Type B pancreatic cell (in vitro differentiated cells): ENCODE data around the gene PYGB. TPM values are rescaled to one million over a fixed set of nuclear protein-coding genes. Genes with fewer than 3 reads are reported as not detected.

Source experiments
- DNase-seq: peaks from one replicate; pipeline ENCODE4 v3.0.0; 2021; ENCODE audit warnings: mixed read lengths; ENCODE audit not compliant: unreplicated experiment; ENCODE audit errors: extremely low spot score
- H3K27ac Mint-ChIP-seq: 2 replicates; pipeline ENCODE4 v1.8.0; 2021; ENCODE audit warnings: mild to moderate bottlenecking, mixed read lengths
- H3K27me3 Mint-ChIP-seq: 2 replicates; pipeline ENCODE4 v1.8.0; 2021; ENCODE audit warnings: mixed read lengths
- H3K36me3 Mint-ChIP-seq: 2 replicates; pipeline ENCODE4 v1.8.0; 2021; ENCODE audit warnings: mixed read lengths
- H3K4me1 Mint-ChIP-seq: one replicate; pipeline ENCODE4 v1.8.0; 2021; ENCODE audit warnings: mixed read lengths; ENCODE audit not compliant: unreplicated experiment
- H3K4me3 Mint-ChIP-seq: 2 replicates; pipeline ENCODE4 v1.8.0; 2021; ENCODE audit warnings: mild to moderate bottlenecking, mixed read lengths
- H3K9me3 Mint-ChIP-seq: 2 replicates; pipeline ENCODE4 v1.8.0; 2021; ENCODE audit warnings: mixed read lengths
- total RNA-seq: library from RNA; stranded (reverse); gene quantifications from 2 replicates; pipeline ENCODE4 v1.2.1, GENCODE V29; 2021; ENCODE audit warnings: low replicate concordance
- TF ChIP-seq, protein P1 (sequence below): fragments of 200-600 bp; sonication (generic); conservative IDR thresholded peaks from 2 replicates; pipeline ENCODE4 v1.5.0; 2021; ENCODE audit warnings: antibody characterized with exemption, mild to moderate bottlenecking

PYGB gene
- total RNA-seq, 1 donor from 2014 or later: 52.2 TPM

DNA sequence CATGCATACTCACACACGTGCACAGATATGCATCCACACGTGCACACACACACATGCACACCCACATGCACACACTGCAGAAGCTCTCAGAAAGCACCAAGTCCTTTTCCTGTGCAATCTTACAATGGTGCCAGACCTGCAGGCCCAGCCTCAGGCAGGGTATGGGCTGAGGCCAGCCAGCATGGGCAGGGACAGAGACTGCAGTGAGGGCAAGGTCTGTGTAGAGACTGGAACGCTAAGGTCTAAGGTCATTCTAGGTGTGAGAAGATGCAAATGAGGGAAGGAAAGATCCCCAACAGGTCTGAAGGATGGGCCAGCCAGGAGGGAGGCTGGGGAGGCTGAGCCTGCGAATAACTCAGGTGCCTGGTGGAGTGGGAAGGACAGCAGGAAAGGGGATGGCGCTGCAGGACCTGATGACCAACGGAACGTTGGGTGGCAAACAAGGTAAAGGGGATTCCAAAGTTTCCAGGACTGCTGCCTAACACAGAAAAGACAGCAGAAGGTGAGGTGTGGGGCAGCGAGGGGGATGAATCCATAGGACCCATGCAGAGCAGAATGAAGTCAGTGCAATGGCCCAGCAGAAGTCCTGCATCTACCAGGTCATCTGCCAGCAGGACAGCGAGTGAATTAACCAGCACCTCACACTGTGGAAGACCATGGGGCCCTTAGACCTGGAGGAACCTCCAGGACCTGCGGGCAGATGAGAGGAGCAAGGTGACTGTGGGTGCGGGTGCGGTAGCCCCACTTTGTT, 75.8 kb downstream of the PYGB start:
- H3K9me3 Mint-ChIP-seq: no peaks in the 10 kb centered on the region
- H3K36me3 Mint-ChIP-seq: peaks cover 12% of the 10 kb centered on the region
- no peak overlapping the region for H3K27ac Mint-ChIP-seq
- TF ChIP-seq, protein P1, sequence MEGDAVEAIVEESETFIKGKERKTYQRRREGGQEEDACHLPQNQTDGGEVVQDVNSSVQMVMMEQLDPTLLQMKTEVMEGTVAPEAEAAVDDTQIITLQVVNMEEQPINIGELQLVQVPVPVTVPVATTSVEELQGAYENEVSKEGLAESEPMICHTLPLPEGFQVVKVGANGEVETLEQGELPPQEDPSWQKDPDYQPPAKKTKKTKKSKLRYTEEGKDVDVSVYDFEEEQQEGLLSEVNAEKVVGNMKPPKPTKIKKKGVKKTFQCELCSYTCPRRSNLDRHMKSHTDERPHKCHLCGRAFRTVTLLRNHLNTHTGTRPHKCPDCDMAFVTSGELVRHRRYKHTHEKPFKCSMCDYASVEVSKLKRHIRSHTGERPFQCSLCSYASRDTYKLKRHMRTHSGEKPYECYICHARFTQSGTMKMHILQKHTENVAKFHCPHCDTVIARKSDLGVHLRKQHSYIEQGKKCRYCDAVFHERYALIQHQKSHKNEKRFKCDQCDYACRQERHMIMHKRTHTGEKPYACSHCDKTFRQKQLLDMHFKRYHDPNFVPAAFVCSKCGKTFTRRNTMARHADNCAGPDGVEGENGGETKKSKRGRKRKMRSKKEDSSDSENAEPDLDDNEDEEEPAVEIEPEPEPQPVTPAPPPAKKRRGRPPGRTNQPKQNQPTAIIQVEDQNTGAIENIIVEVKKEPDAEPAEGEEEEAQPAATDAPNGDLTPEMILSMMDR: no peak
- H3K4me3 Mint-ChIP-seq: no peak overlapping the region
- H3K27me3 Mint-ChIP-seq: no peaks in the 10 kb centered on the region
- DNase-seq: no peak
- peaks cover 11% of the 10 kb centered on the region for H3K4me1 Mint-ChIP-seq

DNA sequence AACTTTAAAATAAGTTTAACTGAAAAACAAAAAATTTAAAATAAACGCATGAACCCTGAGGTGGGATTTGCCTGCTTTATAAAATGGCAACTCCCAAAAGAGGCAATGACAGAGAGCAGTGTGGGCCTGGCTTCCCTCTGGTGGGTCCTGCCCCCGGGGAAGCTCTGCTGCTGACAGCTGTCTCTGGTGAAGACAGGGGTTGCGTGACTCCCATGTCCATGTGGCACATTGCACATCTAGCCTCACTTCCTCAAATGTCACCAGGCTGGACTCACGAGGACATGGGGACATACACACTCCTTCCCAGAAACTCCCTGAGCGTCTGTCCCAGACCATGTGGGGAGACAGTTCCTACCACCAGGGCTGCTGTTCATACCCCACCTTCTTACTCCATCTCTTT, 76.5 kb downstream of the PYGB start:
- no peak overlapping the region for H3K27ac Mint-ChIP-seq
- H3K4me3 Mint-ChIP-seq: no peak overlapping the region
- H3K9me3 Mint-ChIP-seq: no peaks in the 10 kb centered on the region
- DNase-seq: no peak
- peaks cover 14% of the 10 kb centered on the region for H3K36me3 Mint-ChIP-seq
- H3K27me3 Mint-ChIP-seq: no peaks in the 10 kb centered on the region
- peaks cover 12% of the 10 kb centered on the region for H3K4me1 Mint-ChIP-seq
- TF ChIP-seq, protein P1: no peak

DNA sequence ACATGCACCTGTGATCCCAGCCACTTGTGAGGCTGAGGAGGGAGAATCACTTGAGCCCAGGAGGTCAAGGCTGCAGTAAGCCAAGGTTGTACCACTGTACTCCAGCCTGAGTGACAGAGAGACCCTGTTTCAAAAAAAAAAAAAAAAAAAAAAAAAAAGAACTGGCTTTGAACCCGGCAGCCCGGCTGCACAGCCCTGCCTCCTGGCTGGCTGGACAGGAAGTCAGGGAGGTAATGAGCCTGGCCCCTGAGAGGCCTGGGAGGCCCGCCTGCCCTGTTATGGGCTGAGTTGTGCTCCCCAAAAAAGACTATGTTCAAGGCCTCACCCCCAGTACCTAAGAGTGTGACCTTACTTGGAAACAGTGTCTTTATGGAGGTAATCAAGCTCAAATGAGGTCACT, 77.2 kb downstream of the PYGB start:
- H3K4me1 Mint-ChIP-seq: peaks cover 15% of the 10 kb centered on the region
- no peak for DNase-seq
- no peaks in the 10 kb centered on the region for H3K9me3 Mint-ChIP-seq
- H3K36me3 Mint-ChIP-seq: peaks cover 20% of the 10 kb centered on the region
- TF ChIP-seq, protein P1: no peak
- no peaks in the 10 kb centered on the region for H3K27me3 Mint-ChIP-seq
- H3K4me3 Mint-ChIP-seq: no peak overlapping the region
- H3K27ac Mint-ChIP-seq: no peak overlapping the region

DNA sequence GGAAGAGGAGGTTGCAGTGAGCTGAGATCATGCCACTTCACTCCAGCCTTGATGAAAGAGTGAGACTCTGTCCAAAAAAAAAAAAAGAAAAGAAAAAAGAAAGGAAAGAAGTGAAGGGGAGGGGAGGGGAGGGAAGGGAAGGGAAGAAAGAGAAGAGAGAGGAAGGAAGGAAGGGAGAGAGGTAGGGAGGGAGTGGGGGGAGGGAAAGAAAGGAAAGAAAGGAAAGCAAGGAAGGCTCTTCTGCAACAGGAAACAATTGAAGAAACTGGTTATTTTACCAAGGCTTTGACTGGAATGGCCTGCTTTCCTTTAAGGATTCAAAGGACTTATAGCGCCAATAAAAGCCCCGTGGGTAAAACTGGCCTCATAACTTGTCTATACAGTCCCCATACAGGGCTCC, 78.1 kb downstream of the PYGB start:
- DNase-seq: no peak
- no peaks in the 10 kb centered on the region for H3K9me3 Mint-ChIP-seq
- H3K27me3 Mint-ChIP-seq: no peaks in the 10 kb centered on the region
- TF ChIP-seq, protein P1: no peak
- no peak overlapping the region for H3K27ac Mint-ChIP-seq
- H3K4me3 Mint-ChIP-seq: no peak overlapping the region
- H3K4me1 Mint-ChIP-seq: peaks cover 15% of the 10 kb centered on the region
- peaks cover 20% of the 10 kb centered on the region for H3K36me3 Mint-ChIP-seq

DNA sequence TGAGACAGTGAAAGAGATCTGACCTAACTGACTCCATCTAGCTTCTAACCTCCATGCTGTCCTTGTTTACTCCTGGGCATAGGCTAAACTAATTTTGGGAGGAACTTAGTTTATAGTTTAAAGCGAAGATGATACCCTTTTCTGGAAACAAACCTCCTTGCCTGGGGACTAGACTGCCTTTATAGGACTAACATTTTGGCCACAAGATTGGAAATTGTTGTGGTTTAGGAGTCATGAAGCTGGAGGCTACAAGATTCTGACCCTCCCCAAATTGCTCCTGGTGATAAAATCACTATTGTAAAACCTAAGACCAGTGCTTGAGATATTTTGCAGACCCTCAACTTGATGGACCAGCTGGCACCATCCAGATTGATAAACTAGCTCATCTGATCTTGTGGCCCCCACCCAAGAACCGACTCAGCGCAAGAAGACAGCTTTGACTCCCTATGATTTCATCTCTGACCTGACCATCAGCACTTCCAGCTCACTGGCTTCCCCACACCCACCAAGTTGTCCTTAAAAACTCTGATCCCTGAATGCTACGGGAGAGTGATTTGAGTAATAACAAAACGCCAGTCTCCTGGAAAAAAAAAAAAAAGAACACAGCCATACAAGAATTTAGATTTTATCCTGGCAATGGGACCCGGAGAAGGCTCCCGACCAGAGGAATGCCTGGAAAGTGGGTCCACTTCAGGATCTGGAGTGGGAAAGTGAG, 79.8 kb downstream of the PYGB start:
- Mint-ChIP-seq H3K27ac (no peak overlapping the region), H3K9me3 (no peaks in the 10 kb centered on the region), H3K36me3 (peaks cover 14% of the 10 kb centered on the region)

More for the DNA sequence above, 79.8 kb downstream of the PYGB start:
- TF ChIP-seq, protein P1: no peak
- no peak for DNase-seq
- no peak overlapping the region for H3K4me3 Mint-ChIP-seq
- H3K4me1 Mint-ChIP-seq: peaks cover 11% of the 10 kb centered on the region
- H3K27me3 Mint-ChIP-seq: no peaks in the 10 kb centered on the region
